ENCODE data around the gene RNASE11.

GRCh38 chr14:20620798-20621478, 33.1 kb upstream of the RNASE11 start:
- TF ChIP-seq POLR2A (IDR thresholded peaks at IDR 0.05) (no peak), CTCF (IDR thresholded peaks at IDR 0.05) (no peak)
